Endothelial cell (in vitro differentiated cells): ENCODE measurements around the gene GRM8. TPM values are rescaled to one million over a fixed set of nuclear protein-coding genes. Genes with fewer than 3 reads are reported as not detected.

Source experiments
- DNase-seq: peaks from one replicate; pipeline ENCODE4 v3.0.0; 2021; ENCODE audit warnings: low spot score
- H3K27ac Mint-ChIP-seq: one replicate; pipeline ENCODE4 v1.8.0; 2021; ENCODE audit warnings: mixed read lengths, inconsistent platforms; ENCODE audit not compliant: unreplicated experiment
- H3K27me3 Mint-ChIP-seq: one replicate; pipeline ENCODE4 v1.8.0; 2021; ENCODE audit warnings: mild to moderate bottlenecking, moderate library complexity, mixed read lengths, inconsistent platforms; ENCODE audit not compliant: unreplicated experiment
- H3K36me3 Mint-ChIP-seq: one replicate; pipeline ENCODE4 v1.8.0; 2021; ENCODE audit warnings: mild to moderate bottlenecking, low read depth, mixed read lengths, inconsistent platforms; ENCODE audit not compliant: unreplicated experiment
- H3K4me1 Mint-ChIP-seq: one replicate; pipeline ENCODE4 v1.8.0; 2021; ENCODE audit warnings: mild to moderate bottlenecking, mixed read lengths, inconsistent platforms; ENCODE audit not compliant: unreplicated experiment
- H3K4me3 Mint-ChIP-seq: one replicate; pipeline ENCODE4 v1.8.0; 2021; ENCODE audit warnings: mild to moderate bottlenecking, mixed read lengths, inconsistent platforms; ENCODE audit not compliant: unreplicated experiment
- H3K9me3 Mint-ChIP-seq: one replicate; pipeline ENCODE4 v1.8.0; 2021; ENCODE audit warnings: mixed read lengths, inconsistent platforms; ENCODE audit not compliant: unreplicated experiment
- CTCF ChIP-seq: fragments of 200-600 bp; sonication (generic); IDR thresholded peaks from one replicate; pipeline ENCODE4 v1.5.0; 2021; ENCODE audit warnings: antibody characterized with exemption; ENCODE audit not compliant: unreplicated experiment
- total RNA-seq: library from RNA; stranded (reverse); fragmentation: NEBNext Ultra II Directional; extraction: Animal tissue kit (Norgen Biotek cat#: 25700); gene quantifications from one replicate; pipeline ENCODE4 v1.2.1, GENCODE V29; 2021; ENCODE audit not compliant: unreplicated experiment

The GRM8 gene
- total RNA-seq, 1 donor from 2014 or later = 1.5 TPM

GRCh38 chr7:127207230-127207629 lies 45.5 kb downstream of the GRM8 start:
- no peaks in the 10 kb centered on the region for H3K36me3 Mint-ChIP-seq
- DNase-seq = no peak
- no peaks in the 10 kb centered on the region for H3K4me1 Mint-ChIP-seq
- H3K27me3 Mint-ChIP-seq = no peaks in the 10 kb centered on the region
- no peaks in the 10 kb centered on the region for H3K9me3 Mint-ChIP-seq
- H3K4me3 Mint-ChIP-seq = no peak overlapping the region
- H3K27ac Mint-ChIP-seq = no peak overlapping the region
- TF ChIP-seq CTCF = no peak

GRCh38 chr7:127194571-127194970 lies 58.2 kb downstream of the GRM8 start:
- Mint-ChIP-seq H3K36me3 (no peaks in the 10 kb centered on the region), H3K9me3 (no peaks in the 10 kb centered on the region), H3K4me3 (no peak overlapping the region), H3K27me3 (peaks cover 2% of the 10 kb centered on the region), H3K27ac (no peak overlapping the region), H3K4me1 (no peaks in the 10 kb centered on the region)
- TF ChIP-seq CTCF = no peak
- no peak for DNase-seq

- H3K36me3 Mint-ChIP-seq = no peaks in the 10 kb centered on the region
- no peaks in the 10 kb centered on the region for H3K4me1 Mint-ChIP-seq
- no peak overlapping the region for H3K27ac Mint-ChIP-seq
- DNase-seq = no peak
- H3K9me3 Mint-ChIP-seq = no peaks in the 10 kb centered on the region
- no peak for TF ChIP-seq CTCF
- H3K27me3 Mint-ChIP-seq = peaks cover 2% of the 10 kb centered on the region
- H3K4me3 Mint-ChIP-seq = no peak overlapping the region
Measured at GRCh38 chr7:127189886-127190285, 62.9 kb downstream of the GRM8 start.

- no peaks in the 10 kb centered on the region for H3K4me1 Mint-ChIP-seq
- TF ChIP-seq CTCF = no peak
- no peak for DNase-seq
- H3K4me3 Mint-ChIP-seq = no peak overlapping the region
- H3K27ac Mint-ChIP-seq = no peak overlapping the region
- peaks cover 2% of the 10 kb centered on the region for H3K27me3 Mint-ChIP-seq
- no peaks in the 10 kb centered on the region for H3K9me3 Mint-ChIP-seq
- H3K36me3 Mint-ChIP-seq = no peaks in the 10 kb centered on the region
Measured at GRCh38 chr7:127189074-127189473, 63.7 kb downstream of the GRM8 start.

GRCh38 chr7:127187740-127188139 lies 65.0 kb downstream of the GRM8 start:
- no peaks in the 10 kb centered on the region for H3K4me1 Mint-ChIP-seq
- no peaks in the 10 kb centered on the region for H3K9me3 Mint-ChIP-seq
- TF ChIP-seq CTCF = no peak
- H3K4me3 Mint-ChIP-seq = no peak overlapping the region
- H3K27ac Mint-ChIP-seq = no peak overlapping the region
- no peak for DNase-seq
- no peaks in the 10 kb centered on the region for H3K36me3 Mint-ChIP-seq
- H3K27me3 Mint-ChIP-seq = peaks cover under 1% of the 10 kb centered on the region
